ENCODE results near the gene MEDAG. TPM values are rescaled to one million over a fixed set of nuclear protein-coding genes. Genes with fewer than 3 reads are reported as not detected.

MEDAG gene
- total RNA-seq, 1 donor from 2014 or later: not detected

GRCh38 chr13:30898070-30898469, 8.0 kb upstream of the MEDAG start:
- H4K20me1 ChIP-seq (ENCODE audit: low read depth): no peaks in the 10 kb centered on the region
- H3F3A ChIP-seq (ENCODE audit: low read depth): peaks cover 8% of the 10 kb centered on the region
- H2AFZ ChIP-seq (replicated peaks): no peak overlapping the region
- H3K4me3 Mint-ChIP-seq: no peak overlapping the region
- no peak overlapping the region for H3K27ac Mint-ChIP-seq
- H3K4me3 ChIP-seq: no peak overlapping the region
- TF ChIP-seq EZH2 (IDR thresholded peaks at IDR 0.05): no peak
- TF ChIP-seq EZH2phosphoT487 (IDR thresholded peaks at IDR 0.05): no peak
- no peak for TF ChIP-seq CTCF (IDR thresholded peaks at IDR 0.05)
- no peaks in the 10 kb centered on the region for H3K27me3 ChIP-seq
- no peak overlapping the region for H3K9ac ChIP-seq
- H3K36me3 ChIP-seq: no peaks in the 10 kb centered on the region
- no peak for DNase-seq (ENCODE audit: low spot score)
- H3K4me1 Mint-ChIP-seq: peaks cover 32% of the 10 kb centered on the region
- peaks cover 8% of the 10 kb centered on the region for H3K27me3 Mint-ChIP-seq (ENCODE audit: insufficient read depth, low read depth)
- no peak overlapping the region for H3K4me2 ChIP-seq
- no peaks in the 10 kb centered on the region for H3K79me2 ChIP-seq (ENCODE audit: low read depth)
- H3K9me3 Mint-ChIP-seq: peaks cover 2% of the 10 kb centered on the region
- H3K4me1 ChIP-seq: peaks cover 9% of the 10 kb centered on the region
- H3K27ac ChIP-seq: no peak overlapping the region
- no peaks in the 10 kb centered on the region for H3K36me3 Mint-ChIP-seq
- no peaks in the 10 kb centered on the region for H3K9me3 ChIP-seq (ENCODE audit: low read depth)

- Mint-ChIP-seq H3K4me1 (peaks cover 29% of the 10 kb centered on the region), H3K27ac (peak overlapping the region; percentile 73), H3K9me3 (no peaks in the 10 kb centered on the region), H3K27me3 (ENCODE audit: insufficient read depth, low read depth) (peaks cover 8% of the 10 kb centered on the region), H3K4me3 (no peak overlapping the region), H3K36me3 (no peaks in the 10 kb centered on the region)
- Histone ChIP-seq H3K27ac (no peak overlapping the region), H3F3A (ENCODE audit: low read depth) (peaks cover 8% of the 10 kb centered on the region), H3K79me2 (ENCODE audit: low read depth) (no peaks in the 10 kb centered on the region), H3K27me3 (no peaks in the 10 kb centered on the region), H3K4me2 (no peak overlapping the region), H3K4me3 (no peak overlapping the region), H3K4me1 (peaks cover 9% of the 10 kb centered on the region), H3K9me3 (ENCODE audit: low read depth) (no peaks in the 10 kb centered on the region), H3K36me3 (no peaks in the 10 kb centered on the region), H4K20me1 (ENCODE audit: low read depth) (no peaks in the 10 kb centered on the region), H3K9ac (no peak overlapping the region), H2AFZ (replicated peaks) (no peak overlapping the region)
- no peak for DNase-seq (ENCODE audit: low spot score)
- no peak for TF ChIP-seq CTCF (IDR thresholded peaks at IDR 0.05)
- no peak for TF ChIP-seq EZH2 (IDR thresholded peaks at IDR 0.05)
- no peak for TF ChIP-seq EZH2phosphoT487 (IDR thresholded peaks at IDR 0.05)
Measured at GRCh38 chr13:30898678-30899241, 7.3 kb upstream of the MEDAG start.

- Mint-ChIP-seq H3K27me3 (ENCODE audit: insufficient read depth, low read depth) (peaks cover 17% of the 10 kb centered on the region), H3K4me3 (no peak overlapping the region), H3K27ac (no peak overlapping the region), H3K4me1 (peaks cover 30% of the 10 kb centered on the region), H3K36me3 (no peaks in the 10 kb centered on the region), H3K9me3 (no peaks in the 10 kb centered on the region)
- Histone ChIP-seq H3K4me1 (peaks cover 6% of the 10 kb centered on the region), H3K79me2 (ENCODE audit: low read depth) (no peaks in the 10 kb centered on the region), H3K27me3 (no peaks in the 10 kb centered on the region), H4K20me1 (ENCODE audit: low read depth) (no peaks in the 10 kb centered on the region), H3K4me3 (no peak overlapping the region), H3F3A (ENCODE audit: low read depth) (peaks cover 1% of the 10 kb centered on the region), H3K9me3 (ENCODE audit: low read depth) (no peaks in the 10 kb centered on the region), H3K4me2 (no peak overlapping the region), H3K9ac (no peak overlapping the region), H2AFZ (replicated peaks) (no peak overlapping the region), H3K36me3 (no peaks in the 10 kb centered on the region), H3K27ac (no peak overlapping the region)
- DNase-seq (ENCODE audit: low spot score): no peak
- TF ChIP-seq EZH2phosphoT487 (IDR thresholded peaks at IDR 0.05) (no peak), EZH2 (IDR thresholded peaks at IDR 0.05) (no peak), CTCF (IDR thresholded peaks at IDR 0.05) (no peak)
Measured at GRCh38 chr13:30900436-30900835, 5.6 kb upstream of the MEDAG start.
